Activated effector memory CD4-positive, alpha-beta T cell treated with Interleukin-2 at 50 U/mL for 16 hours (primary cell): ENCODE measurements around the gene ETV1.
"Not testable (repeated sequence)": the region's sequence is repeated elsewhere in the genome, so short reads cannot be mapped to it uniquely, and the experiment has no call there.

Experiments
- DNase-seq: peaks from one replicate; pipeline ENCODE4 v3.0.0-alpha.2; 2020

The ETV1 gene

DNA sequence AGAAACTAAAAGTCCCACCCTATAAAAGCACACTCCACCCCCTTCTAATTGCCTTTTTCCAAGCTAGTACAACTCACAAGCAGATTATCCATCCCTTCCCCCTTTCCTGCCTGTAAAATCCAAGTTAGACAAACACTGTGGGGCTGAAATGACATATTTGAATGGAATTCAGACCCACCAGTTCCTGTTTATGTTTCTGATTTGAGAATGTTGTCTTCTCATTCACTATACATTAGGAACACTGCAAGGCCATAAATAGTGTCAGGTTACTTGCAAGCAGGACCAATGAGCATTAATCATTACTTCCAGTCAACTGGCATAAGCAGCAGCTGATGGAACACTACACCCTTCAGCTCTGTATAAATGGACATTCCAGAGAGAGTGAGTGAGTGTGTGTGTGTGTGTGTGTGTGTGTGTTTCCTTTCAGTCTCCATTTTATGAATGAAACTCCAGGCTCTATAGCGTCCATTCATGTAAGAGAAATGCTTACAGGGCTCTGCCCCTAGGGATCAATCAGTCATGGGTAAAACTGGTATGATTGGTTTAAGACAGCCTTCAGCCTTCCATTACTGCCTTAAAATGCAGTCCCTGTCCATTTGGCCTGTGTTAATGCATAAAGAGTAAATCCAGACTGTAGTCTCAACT is 69.3 kb downstream of the ETV1 start:
- no peak for DNase-seq

GRCh38 chr7:13918333-13918732 is 71.1 kb downstream of the ETV1 start:
- DNase-seq = not testable (repeated sequence)

- not testable (repeated sequence) for DNase-seq
Observed at GRCh38 chr7:13917103-13917502, 72.4 kb downstream of the ETV1 start.

DNA sequence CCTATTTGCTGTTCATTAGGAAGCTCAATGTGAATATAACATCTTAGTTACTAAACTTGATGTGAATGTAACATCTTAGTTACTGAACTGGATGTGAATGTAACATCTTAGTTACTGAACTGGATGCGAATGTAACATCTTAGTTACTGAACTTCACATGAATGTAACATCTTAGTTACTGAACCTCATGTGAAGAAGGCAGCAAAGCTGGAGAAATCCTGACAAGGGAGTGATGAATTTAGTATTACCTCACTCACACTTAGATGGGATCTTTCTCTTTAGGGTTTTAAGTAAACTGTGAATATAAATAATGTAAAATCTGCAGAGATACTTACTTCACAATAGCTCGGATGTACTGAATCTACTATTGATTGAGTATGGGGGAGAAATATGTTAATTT is 73.6 kb downstream of the ETV1 start:
- no peak for DNase-seq

GRCh38 chr7:13912715-13913278 is 76.7 kb downstream of the ETV1 start:
- DNase-seq = no peak

GRCh38 chr7:13911909-13912308 is 77.6 kb downstream of the ETV1 start:
- DNase-seq = no peak

DNA sequence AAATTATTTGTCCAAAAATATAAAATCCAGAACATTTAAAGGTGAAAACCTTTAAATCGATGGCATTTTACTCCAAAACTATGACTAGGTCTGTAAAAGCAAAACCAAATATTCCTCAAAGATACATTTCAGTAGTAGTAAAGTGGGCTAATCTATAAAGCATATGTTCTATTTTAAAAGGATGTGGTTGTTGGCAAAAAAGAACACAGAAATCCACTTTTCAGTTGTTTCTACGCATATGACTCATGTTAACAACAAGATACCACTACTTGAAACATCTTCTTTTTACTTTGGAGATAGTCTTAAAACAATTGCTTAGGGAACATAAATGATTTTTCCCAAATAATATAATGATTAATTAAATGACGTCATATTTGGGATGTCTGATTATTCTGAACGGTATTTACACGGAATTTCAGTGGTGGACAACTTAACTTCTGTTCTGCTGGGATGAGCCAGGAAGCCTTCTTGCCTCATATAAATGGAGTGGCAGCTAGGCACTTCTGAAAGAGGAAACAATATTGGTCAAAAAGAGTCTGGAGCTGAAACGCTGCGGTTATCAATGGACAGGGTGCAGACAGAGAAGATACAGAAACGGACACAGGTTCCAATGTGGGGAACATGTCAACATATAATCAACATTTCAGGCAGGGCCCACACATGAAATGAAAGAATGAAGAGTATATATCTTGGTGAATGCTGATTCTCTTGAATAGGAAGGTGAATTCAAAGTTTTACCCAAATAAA is 78.5 kb downstream of the ETV1 start:
- DNase-seq = no peak

DNA sequence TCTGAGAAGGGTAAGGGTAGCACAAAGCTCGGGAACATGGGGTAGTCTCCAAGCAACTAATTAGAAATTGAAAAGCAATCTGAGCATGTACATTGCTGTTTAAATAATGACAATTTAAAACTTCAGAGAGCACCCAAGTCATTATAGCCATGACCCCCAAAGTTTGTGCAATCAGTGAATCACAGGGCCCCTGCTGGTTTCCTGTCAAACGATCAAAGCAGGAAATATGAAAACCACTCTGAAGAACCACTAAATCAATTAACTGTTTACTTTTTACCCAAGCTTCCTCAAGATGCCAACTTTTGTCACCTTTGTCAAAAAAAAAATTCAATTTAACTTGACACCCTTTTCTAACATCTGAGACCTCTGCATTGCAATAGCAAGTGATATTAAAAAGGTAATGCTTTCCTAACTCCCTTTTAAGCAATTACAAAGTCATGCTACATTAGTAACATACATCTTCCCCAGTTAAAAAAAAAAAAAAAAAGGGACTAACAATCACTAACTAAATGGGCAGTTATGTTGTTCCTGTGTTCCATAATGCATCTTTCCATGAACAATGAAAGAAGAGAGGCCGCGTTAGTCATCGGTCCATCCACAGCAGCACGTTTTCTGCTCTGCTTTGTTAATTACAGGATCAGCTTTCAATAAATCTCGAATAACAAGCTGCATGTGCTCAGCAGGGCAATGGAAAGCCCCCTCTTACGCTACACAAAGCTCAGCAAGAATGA is 80.6 kb downstream of the ETV1 start:
- DNase-seq = peak; percentile 8

DNA sequence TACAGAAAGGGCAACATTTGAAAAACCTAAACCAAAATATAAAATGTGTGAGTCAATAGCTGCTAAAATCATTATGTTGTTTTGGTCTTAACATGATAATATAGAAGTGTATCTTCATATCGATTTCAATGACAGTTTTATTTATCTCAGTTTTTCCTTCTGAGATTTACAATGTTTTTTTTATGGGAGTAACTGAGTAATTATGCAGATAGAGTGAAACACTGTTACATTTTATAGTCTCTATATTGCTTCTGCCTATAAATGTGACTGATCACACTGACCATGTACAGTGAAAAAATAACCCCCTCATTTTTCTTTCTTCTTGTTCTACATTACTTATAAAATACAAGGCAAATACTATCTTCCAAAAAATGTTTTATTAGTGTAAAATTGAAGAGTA is 81.6 kb downstream of the ETV1 start:
- DNase-seq = no peak

- DNase-seq = no peak
Observed at GRCh38 chr7:13904689-13905088, 84.8 kb downstream of the ETV1 start.

GRCh38 chr7:13904007-13904406 is 85.5 kb downstream of the ETV1 start:
- no peak for DNase-seq

GRCh38 chr7:13901577-13901976 is 87.9 kb downstream of the ETV1 start:
- DNase-seq = no peak

- DNase-seq = no peak
Observed at GRCh38 chr7:13898957-13899670, 90.4 kb downstream of the ETV1 start.

DNA sequence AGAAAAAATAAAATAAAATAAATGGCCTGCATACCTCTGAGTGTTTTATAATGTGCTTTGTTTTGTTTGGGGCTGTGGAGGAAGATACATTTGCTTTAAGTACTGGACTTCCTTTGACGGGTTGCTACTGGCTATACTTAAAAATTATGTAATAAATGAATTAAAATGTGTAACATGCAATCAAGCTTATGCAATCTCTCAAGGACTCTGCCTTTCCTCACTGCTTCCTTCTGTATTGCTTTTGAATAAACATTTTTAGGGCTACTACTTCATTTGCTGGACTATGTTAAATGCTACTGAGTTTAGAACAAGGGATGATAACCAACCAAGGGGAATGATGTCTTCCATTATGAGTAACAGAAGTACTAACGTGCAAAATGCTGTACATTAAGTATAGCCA is 91.6 kb downstream of the ETV1 start:
- no peak for DNase-seq

- DNase-seq = no peak
Observed at GRCh38 chr7:13894954-13895353, 94.5 kb downstream of the ETV1 start.

DNA sequence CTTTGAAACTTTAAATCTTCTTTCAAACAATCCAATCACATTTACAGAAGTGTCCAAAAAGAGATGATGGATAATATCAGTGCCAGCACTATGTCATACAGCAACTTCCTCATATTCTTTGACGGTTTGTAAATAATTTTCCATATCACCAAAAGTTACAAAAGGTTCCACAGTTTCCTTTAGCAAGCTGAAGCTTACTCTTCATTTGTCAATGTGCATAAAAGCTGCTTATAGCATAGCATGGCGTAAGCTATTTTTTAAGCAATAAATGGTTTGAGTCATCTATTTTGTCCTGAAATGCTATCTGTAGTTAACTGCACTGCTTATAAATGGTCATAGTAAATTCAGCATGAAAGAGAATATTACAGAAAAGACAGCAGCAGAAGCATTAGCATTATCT is 95.1 kb downstream of the ETV1 start:
- DNase-seq = no peak

DNA sequence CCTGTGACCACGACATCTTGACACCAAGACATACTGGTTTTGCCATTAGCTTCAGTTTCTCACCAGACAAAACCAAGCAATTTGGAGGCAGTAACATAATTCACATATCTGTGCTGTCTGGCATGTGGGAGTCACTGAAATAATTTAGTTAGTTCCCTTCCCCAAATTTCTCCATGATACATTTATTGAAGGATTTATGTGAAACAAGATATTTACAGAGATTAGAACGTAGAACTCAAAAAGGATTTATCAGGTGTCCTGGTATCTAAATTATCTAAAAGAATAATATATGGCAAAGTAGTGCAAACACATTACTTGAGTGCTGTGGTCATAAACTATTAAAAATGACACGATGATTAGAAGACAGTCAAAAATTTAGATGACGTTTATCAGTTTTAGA is 98.7 kb downstream of the ETV1 start:
- DNase-seq = no peak

- DNase-seq = no peak
Observed at GRCh38 chr7:13886356-13886755, 103.1 kb downstream of the ETV1 start.

- no peak for DNase-seq
Observed at GRCh38 chr7:13882051-13882450, 107.4 kb downstream of the ETV1 start.

GRCh38 chr7:13880789-13881188 is 108.7 kb downstream of the ETV1 start:
- no peak for DNase-seq

DNA sequence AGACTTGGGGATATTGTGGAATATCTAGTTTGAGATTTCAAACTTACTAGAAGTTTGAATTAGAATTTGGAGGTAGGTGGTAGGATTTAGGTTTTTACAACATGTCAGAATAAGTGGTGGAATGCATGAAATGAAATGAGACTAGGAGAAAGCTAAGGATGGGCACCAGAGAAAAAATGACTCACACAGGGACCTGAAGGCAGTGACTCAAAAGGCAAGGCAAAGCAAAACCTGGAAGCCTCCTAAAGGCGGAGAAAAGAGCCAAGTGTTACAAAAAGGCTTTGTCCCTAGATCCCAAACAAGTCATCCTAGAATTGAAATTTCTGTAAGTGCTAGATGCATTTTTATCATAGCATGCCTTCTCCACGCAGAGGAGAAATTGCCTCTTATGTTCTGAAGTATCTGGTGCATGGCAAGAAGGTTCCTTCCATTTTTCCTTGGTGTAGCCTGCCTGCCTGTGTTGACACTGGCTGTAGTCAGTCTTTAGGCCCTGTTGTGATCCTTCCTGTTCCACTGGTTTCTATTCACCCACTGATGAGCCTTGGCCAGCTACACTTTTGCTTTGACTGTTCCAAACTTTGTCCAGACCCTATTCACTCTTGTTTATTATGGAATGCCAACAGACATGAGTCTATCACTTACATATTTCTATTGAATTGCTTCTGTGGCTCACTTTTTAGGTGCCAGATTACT is 109.3 kb downstream of the ETV1 start:
- DNase-seq = no peak

DNA sequence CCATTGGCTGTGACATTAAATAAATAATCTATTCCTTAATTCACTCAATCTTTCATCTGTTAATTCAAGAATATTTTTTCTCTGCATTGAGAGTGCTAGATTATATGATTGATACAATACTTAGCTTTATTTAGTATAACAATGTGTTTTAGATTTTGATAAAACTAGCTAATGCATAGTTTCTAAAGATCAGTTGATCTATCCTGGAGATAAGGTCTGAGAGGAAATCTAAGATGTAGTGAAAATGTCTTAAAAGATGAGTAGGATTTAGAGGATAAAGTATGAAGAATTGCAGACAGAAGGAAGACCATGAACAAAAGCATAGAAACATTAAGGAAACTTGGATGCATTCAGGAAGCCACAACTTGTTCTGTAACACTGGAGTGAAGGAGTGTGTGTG is 110.3 kb downstream of the ETV1 start:
- DNase-seq = no peak
